ENCODE measurements around the gene ZNF226. TPM values are rescaled to one million over a fixed set of nuclear protein-coding genes. Genes with fewer than 3 reads are reported as not detected.
"Not testable (repeated sequence)": the region's sequence is repeated elsewhere in the genome, so short reads cannot be mapped to it uniquely, and the experiment has no call there.

ZNF226 gene
- total RNA-seq, 6 experiments from 2014 or later = 20.8 to 25.7 (median 22.6) TPM

- H3K27me3 Mint-ChIP-seq (ENCODE audit: insufficient read depth) = no peaks in the 10 kb centered on the region
- peaks cover 68% of the 10 kb centered on the region for H3K36me3 Mint-ChIP-seq (ENCODE audit: low read depth)
- DNase-seq = no peak
Measured at GRCh38 chr19:44149776-44150175, 15.1 kb upstream of the ZNF226 start.

GRCh38 chr19:44151491-44151890 lies 13.4 kb upstream of the ZNF226 start:
- Mint-ChIP-seq H3K9me3 (peaks cover 24% of the 10 kb centered on the region), H3K27ac (no peak overlapping the region), H3K36me3 (ENCODE audit: low read depth) (peaks cover 75% of the 10 kb centered on the region), H3K4me3 (no peak overlapping the region), H3K27me3 (ENCODE audit: insufficient read depth) (no peaks in the 10 kb centered on the region), H3K4me1 (ENCODE audit: low read depth) (no peaks in the 10 kb centered on the region)
- DNase-seq = no peak
- no peak for TF ChIP-seq CTCF (IDR thresholded peaks at IDR 0.05)

More at GRCh38 chr19:44149776-44150175, 15.1 kb upstream of the ZNF226 start:
- no peak for TF ChIP-seq CTCF (IDR thresholded peaks at IDR 0.05)
- H3K27ac Mint-ChIP-seq = no peak overlapping the region
- H3K4me3 Mint-ChIP-seq = no peak overlapping the region
- H3K4me1 Mint-ChIP-seq (ENCODE audit: low read depth) = no peaks in the 10 kb centered on the region
- H3K9me3 Mint-ChIP-seq = peaks cover 12% of the 10 kb centered on the region

GRCh38 chr19:44156475-44156874 lies 8.4 kb upstream of the ZNF226 start:
- TF ChIP-seq CTCF (IDR thresholded peaks at IDR 0.05) = no peak
- DNase-seq = no peak
- Mint-ChIP-seq H3K4me1 (ENCODE audit: low read depth) (no peaks in the 10 kb centered on the region), H3K36me3 (ENCODE audit: low read depth) (peaks cover 71% of the 10 kb centered on the region), H3K27ac (no peak overlapping the region), H3K9me3 (peaks cover 54% of the 10 kb centered on the region), H3K4me3 (no peak overlapping the region), H3K27me3 (ENCODE audit: insufficient read depth) (no peaks in the 10 kb centered on the region)

GRCh38 chr19:44163789-44164188 lies 1.1 kb upstream of the ZNF226 start:
- peaks cover 27% of the 10 kb centered on the region for H3K36me3 Mint-ChIP-seq (ENCODE audit: low read depth)
- TF ChIP-seq CTCF (IDR thresholded peaks at IDR 0.05) = no peak
- no peak for DNase-seq
- no peak overlapping the region for H3K27ac Mint-ChIP-seq
- H3K4me1 Mint-ChIP-seq (ENCODE audit: low read depth) = peaks cover 28% of the 10 kb centered on the region
- H3K9me3 Mint-ChIP-seq = peaks cover 22% of the 10 kb centered on the region
- H3K27me3 Mint-ChIP-seq (ENCODE audit: insufficient read depth) = peaks cover 1% of the 10 kb centered on the region; the same call in 1 of the 2 replicates
- H3K4me3 Mint-ChIP-seq = no peak overlapping the region

GRCh38 chr19:44164327-44164672 lies 600 bp upstream of the ZNF226 start:
- H3K27me3 Mint-ChIP-seq (ENCODE audit: insufficient read depth) = peaks cover 1% of the 10 kb centered on the region; the same call in 1 of the 2 replicates
- peaks cover 32% of the 10 kb centered on the region for H3K36me3 Mint-ChIP-seq (ENCODE audit: low read depth)
- peaks cover 20% of the 10 kb centered on the region for H3K9me3 Mint-ChIP-seq
- TF ChIP-seq CTCF (IDR thresholded peaks at IDR 0.05) = no peak
- H3K4me1 Mint-ChIP-seq (ENCODE audit: low read depth) = peaks cover 28% of the 10 kb centered on the region
- peak overlapping the region; percentile 99 for H3K4me3 Mint-ChIP-seq
- no peak for DNase-seq
- H3K27ac Mint-ChIP-seq = peak overlapping the region; percentile 99

GRCh38 chr19:44170660-44171059 lies 5.8 kb downstream of the ZNF226 start:
- Mint-ChIP-seq H3K9me3 (peaks cover 27% of the 10 kb centered on the region), H3K36me3 (ENCODE audit: low read depth) (peaks cover 84% of the 10 kb centered on the region), H3K4me1 (ENCODE audit: low read depth) (peaks cover 16% of the 10 kb centered on the region)
- not testable (repeated sequence) for H3K27ac Mint-ChIP-seq; H3K27me3 Mint-ChIP-seq (ENCODE audit: insufficient read depth); DNase-seq; H3K4me3 Mint-ChIP-seq
